GM12891 (cell line): ENCODE results near the gene RAC2.

Source experiments
- DNase-seq: peaks from one replicate; pipeline ENCODE4 v3.0.0; 2011; ENCODE audit warnings: low spot score; ENCODE audit not compliant: insufficient read length
- FAIRE-seq: peaks from 2 replicates; lab custom pipeline; 2011; peaks lifted over from hg19 to GRCh38; lab: Jason Lieb, UNC
- PAX5 ChIP-seq: IDR thresholded peaks from 2 replicates; pipeline ENCODE4 v1.6.1; 2011; ENCODE audit warnings: low read length, moderate library complexity, mild to moderate bottlenecking; ENCODE audit not compliant: insufficient read depth, severe bottlenecking
- POLR2A ChIP-seq: IDR thresholded peaks from 2 replicates; pipeline ENCODE4 v1.6.1; 2011; ENCODE audit warnings: low read depth, low read length, control low read depth
- POLR2AphosphoS5 ChIP-seq: IDR thresholded peaks from 2 replicates; pipeline ENCODE4 v1.6.1; 2011; ENCODE audit warnings: low read depth, low read length, control low read depth
- POU2F2 ChIP-seq: IDR thresholded peaks from 2 replicates; pipeline ENCODE4 v1.6.1; 2011; ENCODE audit warnings: low read depth, mild to moderate bottlenecking, control low read depth, low read length, moderate library complexity
- SPI1 ChIP-seq: IDR thresholded peaks from 2 replicates; pipeline ENCODE4 v1.6.1; 2011; ENCODE audit warnings: low read depth, low read length, control low read depth
- TAF1 ChIP-seq: IDR thresholded peaks from 2 replicates; pipeline ENCODE4 v1.6.1; 2011; ENCODE audit warnings: low read depth, low read length, control low read depth

The RAC2 gene

DNA sequence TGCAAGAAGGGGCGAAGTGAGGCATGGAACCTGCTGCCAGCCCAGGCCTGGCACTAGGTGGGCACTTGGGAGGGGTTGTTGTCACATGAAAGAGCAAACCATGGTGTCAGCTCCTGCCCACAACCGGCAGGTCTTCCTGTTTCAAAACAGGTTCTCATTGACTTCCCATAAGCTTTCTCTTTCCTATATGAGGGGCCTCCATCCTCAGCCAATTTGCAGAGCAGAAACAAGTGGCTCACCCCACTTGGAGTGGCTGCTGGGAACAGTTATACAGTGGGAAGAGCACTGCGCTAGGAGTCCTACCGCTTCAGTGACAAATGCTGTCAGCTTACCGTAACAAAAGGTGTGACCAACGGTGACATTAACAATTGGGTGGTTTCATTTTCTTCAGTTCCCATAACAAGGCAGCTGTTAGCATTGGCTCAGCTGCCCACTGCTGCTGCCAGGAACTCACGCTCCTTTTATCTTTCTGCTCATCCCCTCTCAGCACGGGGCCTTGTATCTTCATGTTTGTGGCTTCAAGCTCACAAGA, 21.6 kb downstream of the RAC2 start:
- FAIRE-seq (peak; percentile 96), DNase-seq (no peak)
- no peak for TF ChIP-seq POU2F2
- TF ChIP-seq PAX5, result no peak
- no peak for TF ChIP-seq POLR2A
- TF ChIP-seq TAF1, result no peak
- no peak for TF ChIP-seq SPI1
- TF ChIP-seq POLR2AphosphoS5, result no peak

DNA sequence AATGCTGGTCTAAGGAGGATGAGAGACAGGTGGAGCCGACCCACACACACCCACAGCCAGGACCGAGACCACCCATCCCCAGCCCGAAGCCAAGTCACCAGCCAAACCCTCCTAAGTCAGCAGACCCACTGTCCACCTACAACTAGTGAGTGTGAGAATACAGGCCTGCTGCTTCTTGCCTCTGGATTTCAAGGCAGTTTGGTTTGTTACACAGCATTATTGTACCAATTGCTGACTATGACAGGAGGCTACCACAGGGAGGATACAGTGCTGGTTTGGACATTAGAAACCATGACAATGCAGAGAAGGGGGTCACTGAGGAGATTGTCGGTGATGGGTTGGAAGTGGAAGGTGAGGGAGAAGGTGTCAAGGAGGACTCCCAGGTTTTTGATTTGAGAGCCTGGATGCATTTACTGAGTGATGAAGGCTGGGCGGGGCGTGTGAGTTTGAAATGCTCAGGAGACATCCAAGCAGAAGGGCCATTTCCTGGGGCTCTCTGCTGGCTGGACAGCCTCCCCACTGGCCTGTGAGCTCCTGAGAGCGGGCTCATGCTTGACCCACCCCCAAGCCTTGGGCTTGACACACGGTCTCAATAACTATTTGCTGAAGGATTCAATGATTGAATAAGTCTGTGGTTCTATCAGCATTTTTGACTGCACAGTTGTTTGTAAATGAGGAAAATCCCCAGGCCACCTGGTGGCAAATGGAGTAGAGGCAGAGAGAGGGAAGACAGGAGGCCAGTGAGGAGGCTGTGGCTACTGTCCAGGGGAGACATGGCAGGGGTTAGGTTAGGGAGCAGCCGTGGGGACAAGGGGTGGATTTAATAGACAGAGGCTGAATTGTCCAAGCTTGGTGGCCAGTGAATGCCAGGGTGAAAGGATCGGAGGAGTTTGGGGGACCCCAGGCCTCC, 22.4 kb downstream of the RAC2 start:
- no peak for DNase-seq
- FAIRE-seq, result peak; percentile 66
- TF ChIP-seq SPI1 (no peak), POU2F2 (no peak), TAF1 (no peak), POLR2AphosphoS5 (no peak), POLR2A (no peak), PAX5 (no peak)

DNA sequence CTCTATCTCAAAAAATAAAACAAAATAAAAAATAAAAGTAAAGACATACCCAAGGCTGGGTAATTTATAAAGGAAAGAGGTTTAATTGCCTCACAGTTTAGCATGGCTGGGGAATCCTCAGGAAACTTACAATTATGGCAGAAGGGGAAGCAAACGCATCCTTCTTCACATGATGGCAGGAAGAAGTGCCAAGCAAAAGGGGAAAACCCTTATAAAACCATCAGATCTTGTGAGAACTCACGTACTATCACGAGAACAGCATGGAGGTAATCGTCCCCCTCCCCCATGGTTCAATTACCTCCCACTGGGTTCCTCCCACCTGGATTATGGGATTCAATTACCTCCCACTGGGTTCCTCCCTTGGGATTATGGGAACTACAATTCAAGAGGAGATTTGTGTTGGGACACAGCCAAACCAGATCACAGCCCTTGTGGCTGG, 23.5 kb downstream of the RAC2 start:
- FAIRE-seq (no peak), DNase-seq (no peak)

DNA sequence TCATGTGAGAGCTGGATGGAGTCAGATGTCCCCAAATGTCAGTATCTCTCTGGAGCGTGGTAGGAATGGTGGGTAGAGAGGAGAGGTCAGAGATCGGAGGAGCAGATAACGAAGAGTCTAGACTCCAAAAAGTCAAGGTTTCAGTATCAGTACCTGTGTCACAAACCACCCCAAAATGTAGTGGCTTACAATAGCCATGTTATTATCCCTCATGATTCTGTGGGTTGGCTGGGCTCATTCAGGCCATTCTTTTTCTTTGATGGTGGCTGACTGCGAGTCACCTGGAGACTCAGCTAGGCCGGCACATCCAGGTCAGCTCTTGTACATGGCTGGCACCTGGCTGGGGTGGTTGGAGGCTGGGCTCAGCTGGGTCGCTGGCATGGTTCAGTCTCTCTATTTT, 24.5 kb downstream of the RAC2 start:
- TF ChIP-seq TAF1 (no peak), PAX5 (no peak), POLR2AphosphoS5 (no peak), POLR2A (no peak; the same call in 1 of the 2 replicates), POU2F2 (no peak), SPI1 (no peak)
- DNase-seq, result no peak
- no peak for FAIRE-seq

More for the DNA sequence above, 23.5 kb downstream of the RAC2 start:
- peak; percentile 52; the same call in 1 of the 2 replicates for TF ChIP-seq TAF1
- peak; percentile 85 for TF ChIP-seq POLR2A
- no peak for TF ChIP-seq SPI1
- no peak for TF ChIP-seq PAX5
- TF ChIP-seq POLR2AphosphoS5, result peak; percentile 76; the same call in 1 of the 2 replicates

DNA sequence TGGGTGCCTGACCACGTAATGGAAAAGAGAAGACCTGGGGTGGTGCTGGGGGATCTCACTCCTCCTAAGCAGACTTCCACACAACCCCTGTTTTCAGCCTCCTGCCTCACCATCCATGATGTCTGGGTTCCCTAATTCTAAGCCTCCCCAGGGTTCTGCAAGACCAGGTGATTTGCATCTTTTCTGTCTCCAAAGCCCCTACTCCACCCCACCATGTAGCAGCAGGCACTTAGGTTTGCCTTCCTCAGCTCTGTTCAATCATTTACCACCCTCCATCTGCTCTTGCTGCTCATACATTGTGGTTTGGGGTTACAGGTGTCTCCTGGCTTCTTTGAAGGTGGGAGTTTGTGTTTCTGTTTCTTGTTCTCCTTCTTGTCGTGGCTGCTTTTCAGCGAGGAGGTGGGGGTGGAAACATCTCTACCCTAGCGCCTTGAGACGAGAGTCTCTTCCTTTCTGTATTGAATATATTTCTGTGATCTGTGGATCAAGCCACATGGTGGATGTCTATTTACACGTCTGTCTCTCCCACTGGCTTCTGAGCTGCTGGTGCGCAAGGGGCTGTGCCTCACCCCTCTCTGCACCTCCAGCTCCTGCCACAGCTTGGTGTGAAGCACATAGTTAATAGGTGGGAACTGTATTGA, 25.2 kb downstream of the RAC2 start:
- TF ChIP-seq SPI1 (peak; percentile 60), POU2F2 (peak; percentile 92), POLR2A (peak; percentile 29; the same call in 1 of the 2 replicates), PAX5 (no peak), TAF1 (peak; percentile 58; the same call in 1 of the 2 replicates), POLR2AphosphoS5 (0 out of 2 replicates have a peak, but pooled peaks have one; percentile 30)
- peak; percentile 53 for DNase-seq
- FAIRE-seq, result peak; percentile 99

DNA sequence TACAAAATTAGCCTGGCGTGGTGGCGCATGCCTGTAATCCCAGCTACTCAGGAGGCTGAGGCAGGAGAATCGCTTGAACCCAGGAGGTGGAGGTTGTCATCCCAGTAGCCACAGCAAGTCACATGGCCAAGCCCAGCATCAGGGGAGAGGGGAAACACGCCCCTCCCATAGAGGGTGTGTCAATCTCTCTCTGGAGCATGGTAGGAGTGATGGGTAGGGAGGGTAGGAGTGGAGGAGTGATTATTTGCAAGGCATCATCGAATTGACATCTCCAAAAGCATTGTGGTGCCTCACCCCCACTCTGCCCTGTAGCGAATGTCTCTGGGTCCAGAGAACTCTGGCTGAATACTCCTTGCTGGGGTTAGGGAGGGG, 25.7 kb downstream of the RAC2 start:
- DNase-seq, result no peak
- FAIRE-seq, result no peak
- TF ChIP-seq TAF1, result no peak

DNA sequence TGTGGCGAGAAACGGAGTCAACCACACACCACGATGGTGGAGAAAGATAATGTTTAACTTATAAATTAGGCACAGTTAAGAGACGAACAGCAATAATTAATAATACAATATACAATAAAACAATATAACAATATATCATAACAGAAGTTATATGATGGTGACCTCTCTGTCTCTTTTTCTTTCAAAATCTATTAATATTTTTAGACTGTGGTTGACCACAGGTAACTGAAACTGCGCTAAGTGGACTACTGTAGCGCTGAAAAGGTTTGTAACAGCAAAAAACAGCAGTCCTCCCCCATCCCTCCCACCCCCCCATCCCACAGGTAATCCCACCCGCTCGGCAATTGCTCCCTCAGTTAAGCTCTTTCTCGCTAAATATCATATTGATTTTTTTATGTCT, 28.2 kb downstream of the RAC2 start:
- no peak for DNase-seq
- TF ChIP-seq POLR2A (no peak), POLR2AphosphoS5 (no peak), PAX5 (no peak), SPI1 (no peak), TAF1 (no peak), POU2F2 (no peak)
- FAIRE-seq, result peak; percentile 20

DNA sequence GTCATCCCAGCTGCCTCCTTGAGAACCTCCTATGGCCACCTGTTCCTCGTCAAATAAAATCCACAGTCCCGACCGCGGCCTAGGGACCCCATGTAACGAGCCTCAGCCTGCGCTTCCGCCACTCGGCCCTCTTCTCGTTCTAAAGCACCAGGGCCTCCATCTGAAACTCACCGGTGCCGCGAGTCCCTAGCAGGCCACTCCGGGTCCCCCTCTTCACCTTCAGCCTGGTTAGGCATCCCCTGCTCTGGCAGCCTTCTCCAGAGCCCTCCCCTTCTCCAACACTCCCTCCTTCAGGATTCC, 29.4 kb downstream of the RAC2 start:
- FAIRE-seq (no peak), DNase-seq (no peak)
- TF ChIP-seq POU2F2 (no peak), SPI1 (no peak), POLR2AphosphoS5 (no peak), TAF1 (no peak), PAX5 (no peak), POLR2A (no peak)
